GM13977 (cell line): ENCODE data around the gene IDI2.

Experiments
- DNase-seq: peaks from one replicate; pipeline ENCODE4 v3.0.0; 2012; ENCODE audit warnings: low spot score
- CTCF ChIP-seq: IDR thresholded peaks from 2 replicates; pipeline ENCODE4 v1.5.1; 2012; ENCODE audit warnings: mild to moderate bottlenecking, control low read depth; ENCODE audit not compliant: insufficient read depth; ENCODE audit errors: extremely low read depth, missing control alignments
- in situ Hi-C: fragments of 300-500 bp; cut with MboI; formaldehyde crosslinking; loops from one replicate; pipeline ENCODE4 v1.12.0; 2022; ENCODE audit warnings: low sequenced_read_pairs, low pct_unique_long_range_greater_than_20kb, mixed read lengths, inconsistent platforms; ENCODE audit not compliant: unreplicated experiment

IDI2 gene

GRCh38 chr10:1063232-1063865 lies 37.7 kb upstream of the IDI2 start:
- in situ Hi-C loops: no loop called here

GRCh38 chr10:1061930-1062774 lies 36.5 kb upstream of the IDI2 start:
- in situ Hi-C loops: no loop called here
- DNase-seq: no peak
- no peak for TF ChIP-seq CTCF

More at GRCh38 chr10:1063232-1063865, 37.7 kb upstream of the IDI2 start:
- no peak for DNase-seq
- TF ChIP-seq CTCF: no peak

- no peak for TF ChIP-seq CTCF
- in situ Hi-C loops: no loop called here
- DNase-seq: no peak
These were observed 34.2 kb upstream of the IDI2 start for GRCh38 chr10:1059902-1060301.

- no peak for DNase-seq
- in situ Hi-C loops: no loop called here
- no peak for TF ChIP-seq CTCF
These were observed 32.4 kb upstream of the IDI2 start for GRCh38 chr10:1058017-1058416.

GRCh38 chr10:1057106-1057657 lies 31.5 kb upstream of the IDI2 start:
- in situ Hi-C loops: no loop called here
- no peak for TF ChIP-seq CTCF
- DNase-seq: peak; percentile 37

GRCh38 chr10:1056326-1057105 lies 30.9 kb upstream of the IDI2 start, which contains the start of gene WDR37:
Gene WDR37, plus strand, starts transcription at chr10:1056385. Its CDS starts 15,771 bp downstream, at chr10:1072156.
- in situ Hi-C loops: no loop called here
- TF ChIP-seq CTCF: no peak
- peak; percentile 97 for DNase-seq
